PC-3 (cell line): Measurements from ENCODE around the gene ACVRL1. TPM values are rescaled to one million over a fixed set of nuclear protein-coding genes. Genes with fewer than 3 reads are reported as not detected.

Source experiments
- ATAC-seq: fragments of 200-7000 bp; cut with Tn5 transposase; 2 replicates; pipeline ENCODE4 v1.9.1; 2020; ENCODE audit warnings: mild to moderate bottlenecking, moderate library complexity
- Bru-seq: library from RNA; stranded (reverse); fragments of 400-500 nt; gene quantifications from one replicate; lab custom pipeline; 2021; lab: Mats Ljungman, UMichigan
- BruChase-seq, 2 experiments: library from RNA; stranded (reverse); fragments of 400-500 nt; gene quantifications; one replicate each; lab custom pipeline; 2021; lab: Mats Ljungman, UMichigan
- BruUV-seq: library from RNA; stranded (reverse); fragments of 400-500 nt; replicated peaks from 2 replicates; lab custom pipeline; 2021; lab: Mats Ljungman, UMichigan
- CTCF ChIA-PET: fragments of 300-600 bp; sonication (Branson Sonifier 250); formaldehyde crosslinking; loops from one replicate; lab custom pipeline; 2022; ENCODE audit warnings: antibody characterized with exemption; lab: Charles Lee
- POLR2A ChIA-PET: fragments of 300-600 bp; sonication (Branson Sonifier 250); formaldehyde crosslinking; loops from one replicate; lab custom pipeline; 2022; ENCODE audit warnings: antibody characterized with exemption; ENCODE audit not compliant: unreplicated experiment; lab: Charles Lee
- DNase-seq: peaks from one replicate; pipeline ENCODE4 v3.0.0-alpha.2; 2015
- H2AFZ ChIP-seq: fragments of 300-600 bp; sonication (generic); 2 replicates; pipeline ENCODE4 v1.6.0; 2016; ENCODE audit warnings: antibody characterized with exemption, low read length
- H3F3A ChIP-seq: fragments of 300-600 bp; sonication (generic); one replicate; pipeline ENCODE4 v1.6.0; 2017; ENCODE audit warnings: antibody characterized with exemption, low read length, control low read depth, mild to moderate bottlenecking; ENCODE audit not compliant: unreplicated experiment
- H3K27ac ChIP-seq: fragments of 300-600 bp; sonication (generic); 2 replicates; pipeline ENCODE4 v1.5.1; 2016; ENCODE audit warnings: mild to moderate bottlenecking, low read length
- H3K27me3 ChIP-seq: fragments of 300-600 bp; sonication (generic); 2 replicates; pipeline ENCODE4 v1.6.1; 2016; ENCODE audit warnings: low read length, mixed read lengths
- H3K36me3 ChIP-seq: fragments of 300-600 bp; sonication (generic); 2 replicates; pipeline ENCODE4 v1.6.1; 2016; ENCODE audit warnings: low read depth, mixed run types, low read length, mixed read lengths
- H3K4me1 ChIP-seq: fragments of 300-600 bp; sonication (generic); 2 replicates; pipeline ENCODE4 v1.5.1; 2016; ENCODE audit warnings: low read length; ENCODE audit not compliant: insufficient read depth
- H3K4me2 ChIP-seq: fragments of 300-600 bp; sonication (generic); 2 replicates; pipeline ENCODE4 v1.6.0; 2016; ENCODE audit warnings: low read length
- H3K4me3 ChIP-seq: fragments of 300-600 bp; sonication (generic); 2 replicates; pipeline ENCODE4 v1.5.1; 2016; ENCODE audit warnings: mild to moderate bottlenecking, low read length, mixed read lengths
- H3K79me2 ChIP-seq: fragments of 300-600 bp; sonication (generic); 2 replicates; pipeline ENCODE4 v1.6.1; 2017; ENCODE audit warnings: low read length, mixed read lengths
- H3K9ac ChIP-seq: fragments of 300-600 bp; sonication (generic); 2 replicates; pipeline ENCODE4 v1.6.0; 2016; ENCODE audit warnings: mild to moderate bottlenecking, low read length
- H3K9me2 ChIP-seq: fragments of 300-600 bp; sonication (generic); replicated peaks from 2 replicates; pipeline ENCODE4 v1.6.1; 2016; ENCODE audit warnings: mixed run types, low read length, mixed read lengths
- H3K9me3 ChIP-seq: fragments of 300-600 bp; sonication (generic); 2 replicates; pipeline ENCODE4 v1.6.1; 2016; ENCODE audit warnings: low read length, mixed read lengths
- H4K20me1 ChIP-seq: fragments of 300-600 bp; sonication (generic); 2 replicates; pipeline ENCODE4 v1.6.1; 2016; ENCODE audit warnings: low read length, mixed read lengths
- EZH2 ChIP-seq: fragments of 300-600 bp; sonication (generic); IDR thresholded peaks from one replicate; pipeline ENCODE4 v1.6.1; 2017; ENCODE audit warnings: antibody characterized with exemption, mild to moderate bottlenecking, low read length; ENCODE audit not compliant: unreplicated experiment
- EZH2phosphoT487 ChIP-seq: fragments of 300-600 bp; sonication (generic); IDR thresholded peaks from 2 replicates; pipeline ENCODE4 v1.6.1; 2018; ENCODE audit warnings: mild to moderate bottlenecking, antibody characterized with exemption, low read length, borderline replicate concordance
- intact Hi-C: fragments of 100-400 bp; cut with micrococcal nuclease; formaldehyde crosslinking; loops from 2 replicates; pipeline ENCODE4 v1.9.0; 2023
- long read RNA-seq: library from polyadenylated mRNA; unstranded; transcript quantifications from one replicate; pipeline ENCODE4 v2.0.0, GENCODE V29; 2021; ENCODE audit not compliant: unreplicated experiment
- total RNA-seq: library from RNA; depleted of rRNA; stranded (reverse); fragments of >200 nt; gene quantifications from 2 replicates; pipeline ENCODE4 v1.2.3, GENCODE V29; 2014; rRNA removed
- TF ChIP-seq, protein P1 (sequence below): fragments of 300-600 bp; sonication (generic); conservative IDR thresholded peaks from 2 replicates; pipeline ENCODE4 v1.5.1; 2017; ENCODE audit warnings: antibody characterized with exemption, low read depth, mild to moderate bottlenecking, low read length

Gene ACVRL1
- total RNA-seq (0.40 TPM in 1 of 2 replicates, not detected in the other), Bru-seq, nascent RNA (percentile 5 among the genes with signal in this experiment), BruChase-seq, experiment 1, labeled RNA remaining after a 6-hour chase (percentile 5 among the genes with signal in this experiment), BruChase-seq, experiment 2, labeled RNA remaining after a 2-hour chase (not detected)
- long read RNA-seq, result 0 reads

- no peak for ATAC-seq
- no peak within 1 kb of the TSS for H3K4me2 ChIP-seq
- no peaks in the 10 kb centered on the region for H3K27me3 ChIP-seq
- H3K27ac ChIP-seq, result no peak within 1 kb of the TSS
- H3K36me3 ChIP-seq, result no peaks in the 10 kb centered on the region
- no peak within 1 kb of the TSS for H2AFZ ChIP-seq
- no peaks in the 10 kb centered on the region for H3F3A ChIP-seq
- ChIA-PET CTCF (no interaction called here), POLR2A (interaction anchor here (0.6 kb wide), 1 partner anchor 43 kb away, joined by 3 read pairs; no protein-coding TSS in a partner anchor)
- TF ChIP-seq, protein P1, sequence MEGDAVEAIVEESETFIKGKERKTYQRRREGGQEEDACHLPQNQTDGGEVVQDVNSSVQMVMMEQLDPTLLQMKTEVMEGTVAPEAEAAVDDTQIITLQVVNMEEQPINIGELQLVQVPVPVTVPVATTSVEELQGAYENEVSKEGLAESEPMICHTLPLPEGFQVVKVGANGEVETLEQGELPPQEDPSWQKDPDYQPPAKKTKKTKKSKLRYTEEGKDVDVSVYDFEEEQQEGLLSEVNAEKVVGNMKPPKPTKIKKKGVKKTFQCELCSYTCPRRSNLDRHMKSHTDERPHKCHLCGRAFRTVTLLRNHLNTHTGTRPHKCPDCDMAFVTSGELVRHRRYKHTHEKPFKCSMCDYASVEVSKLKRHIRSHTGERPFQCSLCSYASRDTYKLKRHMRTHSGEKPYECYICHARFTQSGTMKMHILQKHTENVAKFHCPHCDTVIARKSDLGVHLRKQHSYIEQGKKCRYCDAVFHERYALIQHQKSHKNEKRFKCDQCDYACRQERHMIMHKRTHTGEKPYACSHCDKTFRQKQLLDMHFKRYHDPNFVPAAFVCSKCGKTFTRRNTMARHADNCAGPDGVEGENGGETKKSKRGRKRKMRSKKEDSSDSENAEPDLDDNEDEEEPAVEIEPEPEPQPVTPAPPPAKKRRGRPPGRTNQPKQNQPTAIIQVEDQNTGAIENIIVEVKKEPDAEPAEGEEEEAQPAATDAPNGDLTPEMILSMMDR, result no peak
- TF ChIP-seq EZH2, result no peak
- TF ChIP-seq EZH2phosphoT487, result no peak
- no peak within 1 kb of the TSS for H3K9ac ChIP-seq
- no peaks in the 10 kb centered on the region for H3K9me2 ChIP-seq
- no peaks in the 10 kb centered on the region for H3K4me1 ChIP-seq
- BruUV-seq, result no TSS peak
- H3K4me3 ChIP-seq, result no peak within 1 kb of the TSS
- H3K9me3 ChIP-seq, result no peaks in the 10 kb centered on the region
- intact Hi-C loops, result no loop called here
- no peaks in the 10 kb centered on the region for H3K79me2 ChIP-seq
- no peaks in the 10 kb centered on the region for H4K20me1 ChIP-seq
- no peak for DNase-seq
Observed at GRCh38 chr12:51907083-51907855, at the start of gene ACVRL1. ACVRL1 (plus strand) TSS chr12:51907504; CDS start chr12:51912475, 4,971 bp downstream.

GRCh38 chr12:51860986-51861385, 46.3 kb upstream of the ACVRL1 start:
- POLR2A ChIA-PET, result no interaction called here

More at GRCh38 chr12:51860986-51861385, 46.3 kb upstream of the ACVRL1 start:
- no TSS peak for BruUV-seq
- H3K9ac ChIP-seq, result no peak overlapping the region
- intact Hi-C loops, result no loop called here
- no peaks in the 10 kb centered on the region for H3K79me2 ChIP-seq
- no peak overlapping the region for H2AFZ ChIP-seq
- no peaks in the 10 kb centered on the region for H3F3A ChIP-seq
- no peaks in the 10 kb centered on the region for H3K27me3 ChIP-seq
- no peaks in the 10 kb centered on the region for H3K4me1 ChIP-seq
- no peaks in the 10 kb centered on the region for H3K9me2 ChIP-seq
- DNase-seq, result no peak
- H3K9me3 ChIP-seq, result no peaks in the 10 kb centered on the region
- no peaks in the 10 kb centered on the region for H4K20me1 ChIP-seq
- CTCF ChIA-PET, result no interaction called here
- no peaks in the 10 kb centered on the region for H3K36me3 ChIP-seq
- no peak overlapping the region for H3K4me2 ChIP-seq
- no peak overlapping the region for H3K4me3 ChIP-seq
- ATAC-seq, result no peak
- TF ChIP-seq, protein P1, result no peak
- TF ChIP-seq EZH2phosphoT487 (no peak), EZH2 (no peak)
- H3K27ac ChIP-seq, result no peak overlapping the region
